ENCODE data around the gene NPAS1.
"Not testable (repeated sequence)": the region's sequence is repeated elsewhere in the genome, so short reads cannot be mapped to it uniquely, and the experiment has no call there.

The NPAS1 gene

GRCh38 chr19:47045867-47046470 lies 26.3 kb downstream of the NPAS1 start:
- DNase-seq (ENCODE audit: low read depth in 2 of 2) = no peak

- DNase-seq (ENCODE audit: low read depth in 2 of 2) = no peak
Measured at GRCh38 chr19:47047272-47047762, 27.7 kb downstream of the NPAS1 start.

GRCh38 chr19:47047763-47048405 lies 28.2 kb downstream of the NPAS1 start:
- DNase-seq (ENCODE audit: low read depth in 2 of 2) = peak; percentile 65 to 71

- no peak for DNase-seq (ENCODE audit: low read depth in 2 of 2)
Measured at GRCh38 chr19:47049307-47049700, 29.7 kb downstream of the NPAS1 start.

GRCh38 chr19:47050562-47050961 lies 30.9 kb downstream of the NPAS1 start:
- DNase-seq (ENCODE audit: low read depth in 2 of 2) = not testable (repeated sequence)

- DNase-seq (ENCODE audit: low read depth in 2 of 2) = no peak
Measured at GRCh38 chr19:47056411-47056810, 36.8 kb downstream of the NPAS1 start.

- no peak for DNase-seq (ENCODE audit: low read depth in 2 of 2)
Measured at GRCh38 chr19:47057328-47057727, 37.7 kb downstream of the NPAS1 start.

- no peak for DNase-seq (ENCODE audit: low read depth in 2 of 2)
Measured at GRCh38 chr19:47058621-47059022, 39.0 kb downstream of the NPAS1 start.

- no peak for DNase-seq (ENCODE audit: low read depth in 2 of 2)
Measured at GRCh38 chr19:47063874-47064273, 44.2 kb downstream of the NPAS1 start.

- no peak for DNase-seq (ENCODE audit: low read depth in 2 of 2)
Measured at GRCh38 chr19:47065242-47065641, 45.6 kb downstream of the NPAS1 start.

- no peak for DNase-seq (ENCODE audit: low read depth in 2 of 2)
Measured at GRCh38 chr19:47066376-47067214, 47.0 kb downstream of the NPAS1 start.

GRCh38 chr19:47067215-47067847 lies 47.7 kb downstream of the NPAS1 start:
- DNase-seq (ENCODE audit: low read depth in 2 of 2) = no peak

GRCh38 chr19:47068246-47068645 lies 48.6 kb downstream of the NPAS1 start:
- no peak for DNase-seq (ENCODE audit: low read depth in 2 of 2)

- DNase-seq (ENCODE audit: low read depth in 2 of 2) = no peak
Measured at GRCh38 chr19:47068876-47069406, 49.3 kb downstream of the NPAS1 start.

GRCh38 chr19:47069795-47070194 lies 50.2 kb downstream of the NPAS1 start:
- DNase-seq (ENCODE audit: low read depth in 2 of 2) = no peak

- no peak for DNase-seq (ENCODE audit: low read depth in 2 of 2)
Measured at GRCh38 chr19:47070756-47071155, 51.1 kb downstream of the NPAS1 start.

GRCh38 chr19:47071731-47072130 lies 52.1 kb downstream of the NPAS1 start:
- no peak for DNase-seq (ENCODE audit: low read depth in 2 of 2)

- no peak for DNase-seq (ENCODE audit: low read depth in 2 of 2)
Measured at GRCh38 chr19:47072323-47072722, 52.7 kb downstream of the NPAS1 start.

- no peak for DNase-seq (ENCODE audit: low read depth in 2 of 2)
Measured at GRCh38 chr19:47073574-47073973, 53.9 kb downstream of the NPAS1 start.

- DNase-seq (ENCODE audit: low read depth in 2 of 2) = no peak
Measured at GRCh38 chr19:47074621-47075020, 55.0 kb downstream of the NPAS1 start.

GRCh38 chr19:47075179-47075810 lies 55.7 kb downstream of the NPAS1 start:
- no peak for DNase-seq (ENCODE audit: low read depth in 2 of 2)
